GM12892 (cell line): ENCODE data around the gene PTTG1.

Source experiments
- DNase-seq: peaks from one replicate; pipeline ENCODE4 v3.0.0; 2011; ENCODE audit not compliant: insufficient read length
- FAIRE-seq: peaks from 2 replicates; lab custom pipeline; 2011; peaks lifted over from hg19 to GRCh38; lab: Jason Lieb, UNC
- POLR2A ChIP-seq: IDR thresholded peaks from 2 replicates; pipeline ENCODE4 v1.6.1; 2011; ENCODE audit warnings: low read depth, low read length, control low read depth
- POLR2AphosphoS5 ChIP-seq: IDR thresholded peaks from 2 replicates; pipeline ENCODE4 v1.6.1; 2011; ENCODE audit warnings: low read depth, low read length, control low read depth
- TAF1 ChIP-seq: IDR thresholded peaks from 2 replicates; pipeline ENCODE4 v1.6.1; 2011; ENCODE audit warnings: low read depth, mild to moderate bottlenecking, control low read depth, low read length, borderline replicate concordance

Gene PTTG1

GRCh38 chr5:160390787-160391696, 30.6 kb upstream of the PTTG1 start:
- DNase-seq: no peak
- FAIRE-seq: peak; percentile 88
- TF ChIP-seq POLR2AphosphoS5: no peak
- TF ChIP-seq TAF1: no peak
- no peak for TF ChIP-seq POLR2A

- FAIRE-seq (no peak), DNase-seq (no peak)
- TF ChIP-seq POLR2AphosphoS5 (no peak), TAF1 (no peak), POLR2A (no peak)
These were observed 26.5 kb upstream of the PTTG1 start for GRCh38 chr5:160395111-160395510.

- TF ChIP-seq TAF1: no peak
- no peak for TF ChIP-seq POLR2AphosphoS5
- TF ChIP-seq POLR2A: no peak
- FAIRE-seq (no peak), DNase-seq (no peak)
These were observed 24.2 kb upstream of the PTTG1 start for GRCh38 chr5:160397492-160397891.

GRCh38 chr5:160398806-160399205, 22.8 kb upstream of the PTTG1 start:
- FAIRE-seq (peak; percentile 54), DNase-seq (no peak)
- TF ChIP-seq POLR2AphosphoS5 (no peak), TAF1 (no peak), POLR2A (no peak)

- TF ChIP-seq TAF1 (no peak), POLR2AphosphoS5 (peak; percentile 80), POLR2A (peak; percentile 86)
- FAIRE-seq: peak; percentile 87
- DNase-seq: peak; percentile 68
These were observed 22.0 kb upstream of the PTTG1 start, which contains the start of gene FAM200C for GRCh38 chr5:160399402-160400353. Gene FAM200C (minus strand): TSS chr5:160400054. CDS start chr5:160395490, 4,564 bp downstream.

- FAIRE-seq: peak; percentile 92
- TF ChIP-seq POLR2AphosphoS5 (0 out of 2 replicates have a peak, but pooled peaks have one; percentile 23), TAF1 (peak; percentile 79; the same call in 1 of the 2 replicates), POLR2A (peak; percentile 73)
- peak; percentile 70 for DNase-seq
These were observed 2.8 kb upstream of the PTTG1 start, which contains the start of gene SLU7 for GRCh38 chr5:160418561-160419457. Gene SLU7 (minus strand): TSS chr5:160419081. CDS start chr5:160415294, 3,787 bp downstream.

GRCh38 chr5:160419458-160420330, 2.0 kb upstream of the PTTG1 start:
- TF ChIP-seq POLR2AphosphoS5 (no peak), POLR2A (no peak; the same call in 1 of the 2 replicates), TAF1 (no peak)
- FAIRE-seq: no peak
- DNase-seq: no peak

- TF ChIP-seq TAF1: no peak
- TF ChIP-seq POLR2AphosphoS5: no peak
- TF ChIP-seq POLR2A: no peak
- peak; percentile 89 for FAIRE-seq
- no peak for DNase-seq
These were observed 1.4 kb upstream of the PTTG1 start for GRCh38 chr5:160420331-160420610.

- no peak for DNase-seq
- peak; percentile 40 for FAIRE-seq
- no peak for TF ChIP-seq TAF1
- no peak for TF ChIP-seq POLR2A
These were observed 1.4 kb downstream of the PTTG1 start for GRCh38 chr5:160423099-160423498.

- TF ChIP-seq POLR2AphosphoS5: no peak
- TF ChIP-seq POLR2A: no peak
- no peak for TF ChIP-seq TAF1
- no peak for FAIRE-seq
- no peak for DNase-seq
These were observed 6.0 kb downstream of the PTTG1 start for GRCh38 chr5:160427607-160428006.
